Ovary (tissue), 9 donors: ENCODE measurements around the gene EXOC3L1. TPM values are rescaled to one million over a fixed set of nuclear protein-coding genes. Genes with fewer than 3 reads are reported as not detected.

Experiments
- DNase-seq, 5 donors: peaks; one replicate each; pipeline ENCODE4 v3.0.0-alpha.2; 2019 to 2020
- H3K27ac ChIP-seq, 2 donors: fragments of 200-600 bp; one replicate each; pipeline versions ENCODE4 v1.5.1 to v1.8.0; 2019 to 2022
- H3K27me3 ChIP-seq: fragments of 200-600 bp; one replicate; pipeline ENCODE4 v1.8.0; 2022
- H3K36me3 ChIP-seq: fragments of 200-600 bp; sonication (generic); one replicate; pipeline ENCODE4 v1.5.1; 2019
- H3K4me1 ChIP-seq: one replicate; pipeline ENCODE4 v1.8.1; 2013; ENCODE audit warnings: mild to moderate bottlenecking, moderate library complexity; ENCODE audit not compliant: insufficient read depth
- H3K4me3 ChIP-seq: fragments of 200-600 bp; sonication (generic); one replicate; pipeline ENCODE4 v1.5.1; 2017
- H3K9me3 ChIP-seq, 2 donors: fragments of 200-600 bp in 1 of 2; sonication (generic) in 1 of 2; one replicate each; pipeline versions ENCODE4 v1.5.1 to v1.8.1; 2013 to 2019; ENCODE audit warnings: mild to moderate bottlenecking in 1 of 2, moderate library complexity in 1 of 2
- EP300 ChIP-seq: sonication (generic); formaldehyde crosslinking; IDR thresholded peaks from one replicate; pipeline ENCODE4 v1.6.1; 2017; ENCODE audit warnings: antibody characterized with exemption
- POLR2A ChIP-seq: fragments of 450-650 bp; IDR thresholded peaks from one replicate; pipeline ENCODE4 v1.6.1; 2017; ENCODE audit warnings: antibody characterized with exemption, mild to moderate bottlenecking, moderate library complexity
- WGBS, 3 donors: extraction: QIAGEN DNeasy Blood & Tissue Kit in 1 of 3; methylation state at CpG; one replicate each; pipeline versions ENCODE4 v1.1.5 to v1.1.7; 2013 to 2017; 5-methylcytosine and 5-hydroxymethylcytosine counted together
- intact Hi-C, 4 donors: fragments of 100-400 bp; cut with DNase I; formaldehyde crosslinking; loops; one replicate each; pipeline versions ENCODE4 v1.11.0 to v1.15.1; 2022 to 2023
- polyA plus RNA-seq, 2 donors: library from polyadenylated mRNA; stranded (reverse); fragments of 200-250 nt in 1 of 2; fragments of 350-450 nt in 1 of 2; fragmentation: Illumina TruSeq in 1 of 2; extraction: RNeasy Lipid Tissue Mini Kit (QIAGEN cat#74804) in 1 of 2; gene quantifications; one replicate each; pipeline ENCODE4 v1.2.3, GENCODE V29; 2013 to 2014
- total RNA-seq, 7 donors: library from RNA; depleted of rRNA in 2 of 7; stranded (reverse); fragments of >200 nt in 2 of 7; fragmentation: NEBNext Ultra II Directional in 3 of 7; extraction: Animal tissue kit (Norgen Biotek cat#: 25700) in 3 of 7; gene quantifications; one replicate each; pipeline versions ENCODE4 v1.1.0 to v1.2.4, GENCODE V29; 2016 to 2023
- TF ChIP-seq, protein P1 (sequence below), 3 donors: fragments of 450-650 bp in 2 of 3; fragments of 200-600 bp in 1 of 3; IDR thresholded peaks; one replicate each; pipeline versions ENCODE4 v1.5.1 to v1.8.0; 2016 to 2022; ENCODE audit warnings: antibody characterized with exemption in 3 of 3, mild to moderate bottlenecking in 1 of 3
- donor health status: DM: no; HTN: no; CAD: no; lungs with moderate emphysema.
- donor health status: DM: no; HTN: no; CAD: no.
- donor health status: Bipolar disorder and iron deficiency.
- donor health status: DM: yes; HTN: yes; CAD: no.
- donor health status: DM: no; HTN: no; CAD: no.
- donor health status: DM: yes; HTN: yes; CAD: no.

The EXOC3L1 gene
- total and polyA plus RNA-seq, 9 donors, result 0.32 to 33.0 (median 12.2) TPM

DNA sequence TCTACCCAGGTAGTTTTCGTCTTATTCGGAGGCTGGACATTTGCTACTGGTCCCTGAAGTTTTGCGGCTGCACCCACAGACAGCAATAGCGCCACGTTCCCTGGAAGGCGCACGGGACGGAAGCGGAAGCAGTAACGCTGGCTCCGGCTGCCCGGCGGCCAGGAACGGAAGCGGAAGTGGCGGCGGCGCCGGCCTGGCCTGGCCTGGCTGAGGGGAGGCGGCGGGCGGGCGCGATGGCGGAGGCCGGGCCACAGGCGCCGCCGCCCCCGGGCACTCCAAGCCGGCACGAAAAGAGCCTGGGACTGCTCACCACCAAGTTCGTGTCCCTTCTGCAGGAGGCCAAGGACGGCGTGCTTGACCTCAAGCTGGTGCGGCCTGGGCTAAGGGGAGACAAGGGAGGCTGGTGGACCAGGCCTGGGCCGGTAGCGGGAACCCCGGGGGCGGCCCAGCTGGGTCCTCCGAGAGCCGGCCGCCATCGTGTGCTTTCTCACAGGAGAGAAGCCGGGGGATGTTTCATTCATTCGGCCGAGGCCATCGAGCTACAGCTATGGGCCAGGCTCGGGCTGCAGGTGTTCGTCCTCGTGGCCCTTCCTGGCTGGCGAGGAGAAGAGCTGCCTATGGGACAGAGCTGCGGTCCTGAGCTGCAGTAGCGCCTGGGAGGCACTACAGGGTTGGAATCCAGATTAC lies 2.2 kb upstream of the EXOC3L1 start, which contains the start of gene E2F4:
TSS of gene E2F4 (plus strand) at position 161 of the 687 bp plus-strand sequence. CDS start at position 234, 73 bp downstream.
- WGBS, 3 donors, result 0 to 1% (median 0%) methylated on average over 46 to 54 of the region's 54 CpGs
- Histone ChIP-seq H3K27me3 (no peaks in the 10 kb centered on the region), H3K9me3 (no peaks in the 10 kb centered on the region), H3K36me3 (no peaks in the 10 kb centered on the region), H3K4me1 (peaks cover 10% of the 10 kb centered on the region), H3K27ac (peak within 1 kb of the TSS; percentile 1 to 55), H3K4me3 (peak within 1 kb of the TSS; percentile 92)
- TF ChIP-seq EP300 (no peak), POLR2A (peak; percentile 70)
- intact Hi-C loops, result no loop called here
- DNase-seq, result peak; percentile 83 to 92 (median 88)

DNA sequence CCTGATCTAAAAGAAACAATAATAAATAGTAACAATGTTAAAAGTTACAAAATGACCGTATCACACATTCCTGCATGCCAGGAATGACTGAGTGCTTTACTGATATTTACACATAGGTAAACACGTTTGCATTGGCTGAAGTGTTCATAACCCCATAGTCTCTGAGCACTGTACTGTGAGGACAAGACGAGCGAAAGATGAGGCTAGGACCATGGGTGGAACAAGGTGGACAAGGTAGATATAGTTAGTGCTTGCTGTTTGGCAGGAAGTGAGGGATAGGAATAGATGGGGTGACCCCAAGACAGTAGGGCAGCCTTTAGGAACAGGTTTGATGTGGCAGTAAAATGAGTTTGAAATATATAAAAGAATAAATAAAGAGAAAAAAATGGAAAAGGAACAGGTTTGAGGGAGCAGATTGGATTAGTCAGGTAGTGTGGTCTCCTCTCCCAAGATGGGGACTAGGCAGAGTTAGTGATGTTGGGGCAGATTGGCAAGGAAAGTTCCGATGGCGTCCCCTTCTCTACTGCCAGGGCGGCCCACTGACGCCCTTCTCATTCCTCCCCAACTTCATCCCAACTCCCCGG lies 1.6 kb upstream of the EXOC3L1 start:
- intact Hi-C loops, result no loop called here
- H3K4me1 ChIP-seq, result peaks cover 10% of the 10 kb centered on the region
- TF ChIP-seq EP300 (no peak), POLR2A (no peak)
- TF ChIP-seq, protein P1, sequence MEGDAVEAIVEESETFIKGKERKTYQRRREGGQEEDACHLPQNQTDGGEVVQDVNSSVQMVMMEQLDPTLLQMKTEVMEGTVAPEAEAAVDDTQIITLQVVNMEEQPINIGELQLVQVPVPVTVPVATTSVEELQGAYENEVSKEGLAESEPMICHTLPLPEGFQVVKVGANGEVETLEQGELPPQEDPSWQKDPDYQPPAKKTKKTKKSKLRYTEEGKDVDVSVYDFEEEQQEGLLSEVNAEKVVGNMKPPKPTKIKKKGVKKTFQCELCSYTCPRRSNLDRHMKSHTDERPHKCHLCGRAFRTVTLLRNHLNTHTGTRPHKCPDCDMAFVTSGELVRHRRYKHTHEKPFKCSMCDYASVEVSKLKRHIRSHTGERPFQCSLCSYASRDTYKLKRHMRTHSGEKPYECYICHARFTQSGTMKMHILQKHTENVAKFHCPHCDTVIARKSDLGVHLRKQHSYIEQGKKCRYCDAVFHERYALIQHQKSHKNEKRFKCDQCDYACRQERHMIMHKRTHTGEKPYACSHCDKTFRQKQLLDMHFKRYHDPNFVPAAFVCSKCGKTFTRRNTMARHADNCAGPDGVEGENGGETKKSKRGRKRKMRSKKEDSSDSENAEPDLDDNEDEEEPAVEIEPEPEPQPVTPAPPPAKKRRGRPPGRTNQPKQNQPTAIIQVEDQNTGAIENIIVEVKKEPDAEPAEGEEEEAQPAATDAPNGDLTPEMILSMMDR (IDR thresholded peaks at IDR 0.05), result no peak
- DNase-seq, result no peak
- no peaks in the 10 kb centered on the region for H3K27me3 ChIP-seq
- WGBS, 3 donors, result 17 to 19% (median 17%) methylated on average over 9 of the region's 9 CpGs
- no peak overlapping the region for H3K27ac ChIP-seq
- H3K4me3 ChIP-seq, result peak overlapping the region; percentile 92
- no peaks in the 10 kb centered on the region for H3K9me3 ChIP-seq
- no peaks in the 10 kb centered on the region for H3K36me3 ChIP-seq

DNA sequence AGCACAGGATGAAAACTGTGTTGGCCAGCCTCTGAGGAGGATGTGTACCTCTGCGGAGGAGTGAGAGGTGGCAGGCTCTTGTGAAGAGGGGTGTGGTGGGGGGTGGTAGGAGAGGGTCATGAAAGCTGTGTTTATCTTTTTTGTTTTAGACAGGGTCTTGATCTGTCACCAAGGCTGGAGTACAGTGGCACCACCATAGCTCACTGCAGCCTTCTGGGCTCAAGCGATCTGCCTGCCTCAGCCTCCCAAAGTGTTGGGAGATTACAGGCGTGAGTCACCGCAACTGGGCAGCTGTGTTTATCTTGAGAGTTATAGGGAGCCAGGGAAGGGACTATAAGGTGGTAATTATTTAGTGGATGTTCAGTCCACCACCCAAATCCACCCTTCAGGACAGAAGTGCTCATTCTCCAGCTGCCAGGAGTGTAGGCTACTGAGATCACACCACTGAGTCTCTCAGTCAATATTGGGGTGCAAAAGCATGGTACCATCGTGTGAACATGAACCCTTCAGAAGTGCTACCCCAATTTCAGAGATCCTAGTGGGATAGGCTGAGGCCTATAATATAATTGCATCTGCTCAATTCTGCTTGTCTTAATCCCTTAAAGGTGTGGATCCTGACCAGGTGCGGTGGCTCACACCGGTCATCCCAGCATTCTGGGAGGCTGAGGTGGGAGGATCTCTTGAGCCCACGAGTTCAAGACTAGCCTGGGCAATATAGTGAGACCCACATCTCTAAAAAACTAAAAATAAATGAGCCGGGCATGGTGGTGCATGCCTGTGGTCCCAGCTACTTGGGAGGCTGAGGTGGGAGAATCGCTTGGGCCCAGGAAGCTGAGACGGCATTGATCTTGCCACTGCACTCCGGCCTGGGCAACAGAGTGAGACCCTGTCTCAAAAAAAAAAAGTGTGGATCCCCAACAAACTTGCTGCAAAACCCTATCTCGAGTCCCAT lies 788 bp upstream of the EXOC3L1 start:
- Histone ChIP-seq H3K27me3 (no peaks in the 10 kb centered on the region), H3K9me3 (no peaks in the 10 kb centered on the region), H3K36me3 (no peaks in the 10 kb centered on the region), H3K4me3 (no peak overlapping the region), H3K4me1 (peaks cover 10% of the 10 kb centered on the region), H3K27ac (no peak overlapping the region)
- no peak for DNase-seq
- TF ChIP-seq, protein P1 (IDR thresholded peaks at IDR 0.05), result no peak
- no peak for TF ChIP-seq POLR2A
- no peak for TF ChIP-seq EP300
- intact Hi-C loops, result no loop called here
- WGBS, 3 donors, result 57 to 73% (median 64%) methylated on average over 13 of the region's 13 CpGs

DNA sequence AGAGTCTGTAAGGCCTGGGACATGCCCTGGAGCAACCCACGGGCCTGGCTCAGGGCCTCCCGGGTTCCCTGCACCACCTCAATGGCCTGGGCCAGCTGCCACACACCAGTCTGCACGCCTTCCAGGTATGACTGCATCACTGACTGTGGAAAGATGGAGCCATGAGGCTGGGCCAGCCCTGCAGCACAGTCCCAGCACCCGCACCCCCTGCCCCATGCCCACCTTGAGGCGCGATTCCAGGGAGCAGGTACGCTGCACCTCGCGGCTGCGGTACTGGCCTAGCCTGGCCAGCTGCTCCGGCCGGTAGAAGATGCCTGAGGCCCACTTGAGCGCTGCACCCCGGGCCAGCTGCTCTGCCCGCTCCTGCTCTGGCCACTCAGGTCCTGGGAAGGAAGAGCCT lies 1.1 kb downstream of the EXOC3L1 start:
- Histone ChIP-seq H3K4me3 (no peak overlapping the region), H3K27me3 (no peaks in the 10 kb centered on the region), H3K27ac (no peak overlapping the region), H3K36me3 (no peaks in the 10 kb centered on the region), H3K9me3 (no peaks in the 10 kb centered on the region), H3K4me1 (peaks cover 14% of the 10 kb centered on the region)
- intact Hi-C loops, result loop anchor here in 1 of 4 donors (10.0 kb wide), 1 partner anchor 214 kb away; no protein-coding TSS in a partner anchor
- WGBS, 3 donors, result 86 to 91% (median 90%) methylated on average over 15 of the region's 15 CpGs
- TF ChIP-seq POLR2A, result no peak
- TF ChIP-seq, protein P1 (IDR thresholded peaks at IDR 0.05), result no peak
- no peak for TF ChIP-seq EP300
- peak in 1 of 5 donors; percentile 33 for DNase-seq
